HG03520 (cell line): ENCODE results near the gene STAP1.

Experiments
- ATAC-seq: cut with Tn5 transposase; IDR thresholded peaks from one replicate; pipeline ENCODE4 v1.9.1; 2021; ENCODE audit warnings: mild to moderate bottlenecking, moderate library complexity; ENCODE audit not compliant: unreplicated experiment

STAP1 gene

DNA sequence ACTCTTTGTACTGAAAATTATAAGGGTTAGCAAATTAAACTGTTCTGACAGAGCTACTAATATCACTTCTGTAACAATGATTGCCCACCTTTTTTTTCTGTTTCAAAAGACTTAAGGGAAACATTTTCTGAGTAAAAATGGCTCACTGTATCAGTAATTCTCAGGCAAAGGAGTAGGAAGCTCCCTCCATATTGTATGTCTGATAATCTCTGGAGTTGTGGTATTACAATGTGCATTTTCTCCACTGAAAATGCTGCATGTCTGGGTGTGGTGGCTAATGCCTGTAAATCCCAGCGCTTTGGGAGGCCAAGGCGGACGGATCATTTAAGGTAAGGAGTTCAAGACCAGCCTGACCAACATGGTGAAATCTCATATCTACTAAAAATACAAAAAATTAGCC is 4.4 kb upstream of the STAP1 start:
- ATAC-seq = no peak

DNA sequence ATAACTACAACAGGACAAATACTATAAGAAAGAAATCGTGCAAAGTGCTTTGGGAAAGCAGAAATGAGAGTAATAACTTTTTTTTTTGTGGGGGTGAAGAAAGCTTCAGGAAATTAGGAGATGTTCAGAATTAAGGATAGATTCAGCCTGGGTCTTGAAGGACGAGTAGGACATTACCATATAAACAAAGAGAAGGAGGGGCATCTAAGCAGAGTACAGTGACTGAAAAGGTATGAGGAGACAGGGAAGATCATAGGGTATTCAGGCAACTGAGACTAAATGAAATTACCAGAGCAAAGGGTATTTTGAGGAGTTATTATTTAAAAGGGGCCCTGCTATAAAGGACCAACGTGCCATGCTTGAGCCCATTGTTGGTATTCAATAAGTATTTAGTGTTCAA is 3.1 kb upstream of the STAP1 start:
- no peak for ATAC-seq

DNA sequence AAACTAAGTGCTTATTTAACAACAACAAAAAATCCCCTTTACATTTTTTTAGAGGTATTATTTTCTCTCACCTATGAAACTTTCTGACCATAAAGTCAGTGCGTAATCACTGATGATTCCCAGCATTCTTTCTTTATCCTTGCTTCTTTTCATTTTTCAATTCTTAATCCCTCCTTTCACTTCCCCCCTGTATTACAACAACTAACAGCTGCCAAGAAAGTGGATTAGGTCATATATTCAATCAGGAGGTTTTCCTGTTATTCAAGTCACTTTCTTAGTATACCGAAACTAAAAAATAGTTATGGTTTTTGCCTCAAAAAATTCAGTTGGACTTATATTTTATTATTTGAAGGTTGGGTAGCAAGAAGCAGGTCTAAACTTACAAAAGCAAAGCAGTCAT is 2.1 kb upstream of the STAP1 start:
- ATAC-seq = no peak

DNA sequence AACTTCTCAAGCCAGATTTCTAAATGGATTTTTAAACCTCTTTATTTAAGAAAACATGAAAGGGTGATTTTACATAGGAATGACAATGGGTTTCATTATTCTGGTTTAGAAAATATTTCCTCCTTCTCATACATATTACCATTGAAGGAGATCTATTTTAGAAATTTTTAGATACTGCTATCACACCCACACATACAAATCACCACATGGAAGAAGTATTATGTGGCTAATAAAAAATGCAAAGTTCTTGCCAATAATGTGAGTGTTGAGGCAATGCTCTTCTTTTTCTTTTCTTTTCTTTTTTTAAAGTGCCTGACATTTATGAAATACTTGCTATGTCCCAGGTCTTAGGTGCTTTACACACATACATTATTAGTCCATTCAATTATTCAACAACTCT is 6.8 kb downstream of the STAP1 start:
- ATAC-seq = no peak

DNA sequence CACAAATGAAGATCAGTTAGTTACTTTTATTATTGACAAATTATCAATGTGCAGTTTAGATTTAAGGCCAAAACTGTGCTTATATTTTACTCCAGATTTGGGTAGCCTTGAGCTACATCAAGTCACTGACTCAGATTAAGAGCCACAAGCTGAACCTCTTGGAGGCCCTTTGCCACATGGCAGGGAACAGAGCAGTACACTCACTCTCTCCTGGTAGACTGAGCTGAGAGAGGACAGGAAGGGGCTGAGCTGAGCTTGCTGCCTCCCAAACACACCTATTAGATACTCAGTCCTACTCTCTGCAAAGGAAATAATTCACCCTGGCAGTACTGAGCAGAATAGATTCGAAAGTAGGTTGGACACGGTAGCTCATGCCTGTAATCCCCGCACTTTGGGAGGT is 7.8 kb downstream of the STAP1 start:
- no peak for ATAC-seq

DNA sequence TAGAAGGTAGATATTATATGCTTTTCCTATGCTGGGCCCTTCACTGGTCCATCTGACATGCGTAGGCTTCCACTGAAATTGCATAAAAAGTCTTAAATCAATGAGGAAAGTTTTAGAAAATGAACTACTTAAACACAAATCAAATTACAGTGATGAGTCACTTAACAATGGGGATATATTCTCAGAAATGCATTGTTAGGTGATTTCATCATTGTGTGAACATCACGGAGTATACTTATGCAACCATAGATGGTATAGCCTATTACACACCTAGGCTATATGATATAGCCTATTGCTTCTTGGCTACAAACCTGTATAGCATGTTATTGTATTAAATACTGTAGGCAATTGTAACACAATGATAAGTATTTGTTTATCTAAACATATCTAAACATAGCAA is 10.3 kb downstream of the STAP1 start:
- ATAC-seq = no peak

DNA sequence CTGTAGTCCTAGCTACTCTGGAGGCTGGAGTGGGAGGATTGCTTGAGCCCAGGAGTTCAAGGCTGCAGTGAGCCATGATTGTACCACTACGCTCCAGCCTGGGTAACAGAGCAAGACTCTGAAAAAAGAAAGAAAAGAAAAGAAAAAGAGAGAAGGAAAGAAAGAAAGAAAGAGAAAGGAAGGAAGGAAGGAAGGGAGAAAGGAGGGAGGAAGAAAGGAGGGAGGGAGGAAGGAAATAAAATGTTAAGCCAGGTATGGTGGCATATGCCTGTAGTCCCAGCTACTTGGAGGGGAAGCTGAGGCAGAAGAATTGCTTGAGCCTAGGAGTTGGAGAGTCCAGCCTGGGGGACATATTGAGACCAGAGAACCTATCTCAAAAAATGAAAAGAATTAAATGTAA is 12.0 kb downstream of the STAP1 start:
- ATAC-seq = no peak

DNA sequence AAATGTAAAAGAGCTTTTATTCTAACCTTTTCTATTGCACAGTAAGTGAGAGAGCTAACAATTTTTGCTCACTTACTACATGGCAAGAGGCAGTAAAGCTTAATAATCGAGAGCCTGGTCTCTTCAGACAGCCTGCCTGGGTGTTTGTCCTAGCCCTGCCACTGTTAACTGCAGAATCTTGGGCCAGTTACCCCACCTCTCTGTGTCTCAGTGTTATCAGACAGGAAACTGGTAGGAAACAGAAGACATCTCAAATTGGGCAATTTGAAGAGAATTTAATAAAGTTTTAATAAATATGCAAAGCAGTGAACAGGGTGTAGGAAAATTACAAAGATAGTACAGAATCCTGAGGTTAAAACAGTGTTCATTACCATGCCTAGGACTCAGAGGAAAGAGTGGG is 13.4 kb downstream of the STAP1 start:
- ATAC-seq = no peak

DNA sequence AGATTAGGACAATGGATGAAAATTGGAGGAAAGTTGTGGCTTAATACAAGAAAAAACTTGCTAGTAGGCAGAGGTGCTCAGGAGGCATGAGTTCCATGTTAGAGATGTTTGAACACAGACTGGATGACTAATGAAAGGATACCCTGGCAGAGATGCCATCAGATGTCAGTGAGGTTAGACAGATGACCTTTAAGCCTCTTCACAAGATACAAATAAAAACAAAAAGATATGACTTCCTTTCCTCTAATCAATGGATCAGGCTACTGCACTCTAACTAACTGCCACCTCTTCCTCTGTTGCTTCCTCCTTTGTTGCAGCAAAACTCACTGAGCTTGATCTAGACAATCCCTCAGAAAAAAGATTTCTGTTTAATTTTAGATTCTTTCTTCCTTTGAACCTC is 14.7 kb downstream of the STAP1 start:
- no peak for ATAC-seq

DNA sequence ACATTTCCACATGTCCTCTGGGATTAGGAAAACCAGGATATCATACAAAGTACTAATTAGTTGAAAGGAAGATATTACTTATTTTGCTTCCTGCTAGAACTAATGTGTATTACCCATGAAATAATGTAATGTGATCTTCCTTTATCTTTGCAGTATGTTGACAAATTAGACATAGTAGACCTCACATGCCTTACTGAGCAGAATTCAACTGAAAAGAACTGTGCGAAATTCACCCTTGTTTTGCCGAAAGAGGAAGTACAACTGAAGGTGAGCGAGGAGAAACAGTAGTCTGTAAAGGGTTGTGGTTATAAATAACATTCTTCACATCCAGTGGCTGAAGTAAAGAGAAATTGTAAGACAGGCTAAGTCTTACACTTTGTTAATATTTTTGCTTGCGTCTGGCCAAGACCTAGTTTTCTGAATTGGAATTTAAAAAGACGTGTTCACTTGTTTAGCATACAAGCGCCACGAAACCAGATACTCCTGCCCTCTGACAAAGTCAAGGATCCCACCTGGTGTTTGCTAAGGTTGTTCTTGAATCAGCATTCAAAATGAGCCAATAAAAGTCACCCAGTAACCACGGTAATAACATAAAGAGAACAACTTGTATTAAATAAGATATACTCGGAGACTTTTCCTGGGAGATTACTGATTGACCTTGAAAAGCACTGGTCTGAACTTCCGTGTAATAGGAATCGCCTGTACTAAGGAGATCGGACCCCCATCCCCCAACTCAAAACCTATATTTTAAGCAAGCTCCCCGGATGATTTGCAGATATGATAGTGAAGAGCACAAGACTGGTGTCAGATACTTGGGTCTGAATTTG is 16.9 kb downstream of the STAP1 start:
- peak; percentile 92 for ATAC-seq

DNA sequence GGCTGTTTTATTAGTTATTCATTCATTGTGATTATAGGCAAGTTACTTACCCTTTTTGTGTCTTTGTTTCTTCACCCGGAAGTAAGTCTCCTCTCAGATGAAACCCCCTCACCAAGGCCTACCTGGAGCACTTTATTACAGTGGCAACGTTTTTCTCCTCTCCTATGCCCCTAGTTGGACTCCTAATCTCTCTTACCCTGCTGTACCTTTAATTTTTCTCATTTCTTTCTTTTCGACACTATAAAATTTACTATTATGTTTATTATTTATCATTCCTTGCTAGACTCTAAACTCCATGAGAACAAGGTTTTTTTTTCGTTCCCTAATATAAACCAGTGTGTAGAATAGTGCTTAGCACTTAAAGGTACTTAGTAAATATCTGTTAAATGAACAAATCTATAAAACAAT is 17.5 kb downstream of the STAP1 start:
- no peak for ATAC-seq

DNA sequence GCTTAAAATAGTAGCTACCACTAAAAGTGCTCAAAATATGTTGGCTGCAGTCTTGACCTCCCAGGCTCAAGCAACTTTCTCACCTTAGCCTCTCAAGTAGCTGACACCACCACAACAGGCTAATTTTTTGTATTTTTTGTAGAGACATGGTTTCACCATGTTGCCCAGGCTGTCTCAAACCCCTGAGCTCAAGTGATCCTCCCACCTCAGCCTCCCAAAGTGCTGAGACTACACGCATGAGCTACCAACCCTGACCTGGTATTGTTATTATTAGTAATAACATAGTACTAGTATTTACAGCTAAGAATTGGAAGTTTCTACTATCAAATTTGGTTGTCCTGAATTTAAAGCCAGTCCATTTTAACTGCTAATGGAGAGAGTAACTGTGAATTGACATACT is 18.0 kb downstream of the STAP1 start:
- peak; percentile 53 for ATAC-seq

DNA sequence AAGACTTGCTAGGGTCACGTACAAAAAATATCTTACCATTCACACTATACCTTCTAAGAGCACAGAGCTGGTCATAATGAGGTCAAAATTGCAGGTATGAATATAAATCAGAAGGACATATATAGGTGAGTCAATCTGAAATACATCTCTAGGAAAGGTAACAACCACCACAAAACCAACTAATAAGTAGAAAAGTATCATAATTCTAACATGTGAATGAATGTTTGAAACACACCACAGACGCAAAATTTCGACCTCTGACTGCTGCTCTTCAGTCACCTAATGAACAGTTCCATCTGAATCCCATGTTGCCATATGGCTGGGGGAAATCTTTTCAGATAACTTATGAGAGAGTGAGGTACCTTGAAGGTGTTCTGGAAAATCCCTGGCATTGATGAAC is 22.1 kb downstream of the STAP1 start:
- no peak for ATAC-seq

DNA sequence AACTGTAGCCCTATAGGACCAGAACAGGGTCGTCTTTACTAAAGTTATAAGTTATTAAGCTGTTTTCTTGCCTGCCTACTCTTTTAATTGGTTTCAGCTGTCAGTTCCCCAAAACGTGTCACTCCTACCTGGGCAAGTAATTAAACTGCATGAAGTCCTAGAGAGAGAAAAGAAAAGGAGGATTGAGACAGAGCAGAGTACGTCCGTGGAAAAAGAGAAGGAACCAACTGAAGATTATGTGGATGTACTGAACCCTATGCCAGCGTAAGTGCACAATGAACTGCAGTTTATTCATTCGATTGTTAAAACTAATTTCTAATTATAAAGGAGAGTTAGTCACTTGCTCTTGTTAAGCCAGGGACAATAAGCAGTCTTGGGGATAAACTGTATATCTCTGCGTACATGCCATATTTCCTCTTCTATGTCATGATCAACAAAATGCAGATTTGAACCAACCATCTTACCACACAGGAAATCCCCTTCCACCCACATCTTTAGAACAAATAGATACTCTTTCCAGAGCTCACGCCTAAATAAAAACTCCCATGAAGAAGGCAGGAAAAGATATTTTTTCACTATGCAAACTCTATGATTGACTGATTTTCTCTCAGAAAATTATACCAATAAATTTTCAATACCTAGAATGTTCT is 22.8 kb downstream of the STAP1 start:
- peak; percentile 44 for ATAC-seq

DNA sequence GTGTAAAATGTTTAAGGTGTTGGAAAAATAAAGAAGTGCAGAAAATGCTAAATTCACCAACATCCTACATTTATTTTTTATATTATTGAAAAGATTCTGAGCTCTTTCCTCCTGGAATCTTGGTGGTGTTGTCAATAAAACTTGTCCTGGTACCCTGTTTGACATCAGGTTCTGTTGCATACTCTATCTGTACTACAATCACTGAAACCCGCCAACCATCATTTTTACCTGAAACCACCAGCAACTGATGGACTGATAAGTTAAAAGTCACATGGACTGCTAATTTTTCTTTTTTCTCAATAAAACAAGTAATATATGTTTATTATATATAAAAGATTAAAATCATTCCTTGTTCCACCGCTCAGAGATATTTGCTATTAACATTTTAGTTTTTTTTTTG is 23.4 kb downstream of the STAP1 start:
- no peak for ATAC-seq

DNA sequence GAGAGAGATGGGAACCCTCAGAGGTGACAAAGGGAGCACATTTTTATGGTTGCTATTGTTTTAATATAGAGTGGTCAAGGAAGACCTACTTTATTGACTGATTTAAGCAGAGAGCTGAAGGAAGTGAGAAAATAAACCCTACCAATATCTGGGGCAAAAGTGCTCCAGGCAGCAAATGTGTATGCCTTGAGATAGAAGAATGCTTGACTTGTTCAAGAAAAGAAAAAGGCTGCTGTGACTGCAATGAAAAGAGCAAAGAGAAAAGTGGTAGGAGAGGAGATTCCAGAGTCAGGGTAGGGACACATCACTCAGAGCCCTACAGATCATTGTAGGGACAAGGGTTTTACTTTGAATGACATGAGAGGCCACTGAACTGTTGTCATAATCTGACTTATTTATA is 26.0 kb downstream of the STAP1 start:
- no peak for ATAC-seq

DNA sequence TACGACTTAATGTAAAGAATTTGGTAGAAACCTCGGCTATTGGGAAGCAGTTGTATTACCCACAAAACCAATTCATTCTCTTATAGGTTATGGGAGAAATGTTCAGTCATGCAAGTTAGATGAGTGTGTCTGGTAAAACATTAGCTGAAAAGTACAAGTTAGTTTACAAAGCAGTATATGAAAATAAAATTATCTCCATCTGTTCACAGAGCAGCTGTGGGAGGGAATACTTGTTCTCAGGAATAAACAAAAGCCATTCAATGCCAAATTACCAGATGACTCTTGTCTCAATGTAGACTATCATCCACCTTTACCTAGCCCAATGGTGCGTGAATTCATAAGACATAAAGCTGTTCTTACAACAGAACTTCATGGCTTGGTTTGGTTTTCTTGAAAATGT is 28.6 kb downstream of the STAP1 start:
- ATAC-seq = no peak

DNA sequence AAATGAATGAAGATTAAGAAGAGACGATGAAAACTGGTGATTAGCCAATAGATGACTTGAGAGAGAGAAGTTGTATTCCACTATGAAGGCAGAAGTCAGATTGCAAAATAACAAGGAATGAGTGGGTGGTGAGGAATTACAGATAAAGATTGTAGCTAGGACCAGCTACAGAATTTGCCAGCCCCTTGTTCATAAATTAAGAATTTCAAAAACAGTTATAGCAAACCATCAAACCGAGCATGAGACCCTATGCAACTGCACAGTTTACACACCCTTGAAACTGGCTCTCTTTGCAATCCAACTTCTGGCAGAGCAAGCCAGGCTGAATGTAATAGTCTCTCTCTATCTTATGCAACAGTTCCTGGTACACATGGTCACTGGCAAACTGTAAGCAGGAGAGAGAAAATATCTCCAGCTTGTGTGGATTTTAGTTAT is 35.2 kb downstream of the STAP1 start:
- ATAC-seq = no peak

DNA sequence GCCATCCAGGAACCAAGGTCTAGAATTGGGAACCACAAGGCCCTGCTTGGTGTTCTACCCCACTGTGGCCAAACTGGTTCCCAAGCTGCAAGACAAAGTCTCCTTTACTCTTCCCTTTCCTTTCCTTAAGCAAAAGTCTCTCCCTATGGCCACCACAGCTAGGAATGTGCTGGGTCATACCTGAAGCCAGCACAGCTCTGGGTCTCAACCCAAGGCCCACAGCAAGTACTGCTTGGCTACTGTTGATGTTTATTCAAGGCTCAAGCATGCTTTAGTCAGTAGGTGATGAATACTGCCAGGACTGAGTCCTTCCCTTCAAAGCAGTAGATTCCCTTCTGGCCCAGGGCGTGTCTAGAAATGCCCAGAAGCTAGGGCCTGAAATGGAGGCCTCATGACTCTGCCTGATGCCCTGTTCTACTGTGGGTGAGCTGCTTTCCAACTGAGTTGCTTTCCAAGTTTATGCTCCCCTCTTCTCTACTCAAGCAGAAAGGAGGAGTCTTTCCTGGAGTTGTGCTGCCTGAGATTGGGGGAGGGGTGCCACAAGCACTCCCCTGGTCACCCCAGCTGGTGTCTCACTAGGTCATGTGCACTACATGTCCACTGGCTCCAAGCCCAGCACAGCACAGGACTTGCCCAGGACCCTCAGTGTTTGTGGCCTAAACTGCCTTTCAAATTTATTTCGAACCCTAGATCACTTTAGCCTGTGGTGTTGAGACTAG is 44.9 kb downstream of the STAP1 start:
- ATAC-seq = no peak

DNA sequence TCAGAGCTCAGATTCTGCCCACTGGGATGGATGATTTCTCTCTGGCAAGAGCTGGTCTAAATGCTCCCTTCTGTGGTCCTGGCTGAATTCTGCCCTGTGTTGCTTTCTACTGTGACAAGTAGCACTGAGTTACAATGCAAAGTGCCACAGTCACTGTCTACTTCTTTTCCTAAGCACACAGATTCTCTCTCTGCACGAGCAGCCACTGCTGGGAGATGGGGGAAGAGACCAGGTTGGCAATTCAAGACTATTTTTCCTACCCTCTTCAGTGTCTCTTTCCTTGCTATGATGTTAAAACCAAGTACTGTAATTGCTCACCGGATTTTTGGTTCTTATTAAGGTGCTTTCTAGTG is 45.5 kb downstream of the STAP1 start:
- ATAC-seq = no peak

DNA sequence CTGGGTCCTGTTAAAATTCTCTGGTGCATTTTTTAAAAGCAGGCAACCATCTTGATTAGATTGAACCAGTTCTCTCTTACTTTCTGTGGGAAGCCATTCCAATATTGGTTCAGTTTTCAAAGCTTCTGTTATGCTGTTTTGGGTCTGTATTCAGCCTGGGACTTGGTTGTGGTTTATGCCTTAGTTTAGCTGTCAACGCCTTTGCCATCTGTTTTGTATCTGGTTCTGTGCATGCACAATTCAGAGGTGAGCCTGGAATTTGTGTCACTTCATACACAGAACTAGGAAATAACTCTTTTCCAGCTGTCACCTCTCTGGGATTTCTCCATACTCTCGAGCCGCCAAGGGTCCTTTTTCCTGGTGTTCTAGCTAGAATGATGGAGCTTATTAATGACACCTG is 46.2 kb downstream of the STAP1 start:
- no peak for ATAC-seq

DNA sequence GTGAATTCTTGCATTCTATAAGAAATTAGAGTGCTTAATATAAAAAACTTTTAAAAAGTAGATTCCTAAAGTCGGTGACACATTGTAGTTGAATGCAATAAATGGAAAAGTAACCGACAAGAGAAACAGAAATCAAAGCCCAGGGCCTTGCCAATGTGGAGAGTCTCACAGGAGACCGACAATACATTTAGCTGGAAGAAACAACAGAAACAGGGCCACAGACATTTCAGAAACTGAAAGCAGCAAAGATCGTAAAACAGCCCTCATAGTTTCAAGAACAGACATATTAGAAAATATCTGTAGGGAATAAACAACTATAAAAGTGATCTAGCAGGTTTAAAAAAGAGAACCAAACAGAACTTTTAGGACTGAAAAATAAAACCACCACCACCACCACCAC is 49.5 kb downstream of the STAP1 start:
- no peak for ATAC-seq
